OCI-LY7 (cell line): ENCODE measurements around the gene PELI2.

Source experiments
- CTCF ChIP-seq: fragments of 200-600 bp; sonication (generic); conservative IDR thresholded peaks from 2 replicates; pipeline ENCODE4 v1.5.1; 2014; ENCODE audit warnings: mild to moderate bottlenecking, antibody characterized with exemption, low read length, moderate library complexity, mixed read lengths
- EZH2phosphoT487 ChIP-seq: fragments of 200-600 bp; sonication (generic); IDR thresholded peaks from 2 replicates; pipeline ENCODE4 v1.6.1; 2018; ENCODE audit warnings: low read depth, borderline replicate concordance, mild to moderate bottlenecking, mixed run types, antibody characterized with exemption, low read length, moderate library complexity, mixed read lengths

- TF ChIP-seq CTCF = no peak
- TF ChIP-seq EZH2phosphoT487 = no peak
These were observed 172.0 kb downstream of the PELI2 start for GRCh38 chr14:56290195-56290594.
